ENCODE measurements around the gene PNP.
A peak's percentile ranks its signal among the peaks of the same experiment; 100 is the strongest.
"Not testable (repeated sequence)": the region's sequence is repeated elsewhere in the genome, so short reads cannot be mapped to it uniquely, and the experiment has no call there.

The PNP gene

DNA sequence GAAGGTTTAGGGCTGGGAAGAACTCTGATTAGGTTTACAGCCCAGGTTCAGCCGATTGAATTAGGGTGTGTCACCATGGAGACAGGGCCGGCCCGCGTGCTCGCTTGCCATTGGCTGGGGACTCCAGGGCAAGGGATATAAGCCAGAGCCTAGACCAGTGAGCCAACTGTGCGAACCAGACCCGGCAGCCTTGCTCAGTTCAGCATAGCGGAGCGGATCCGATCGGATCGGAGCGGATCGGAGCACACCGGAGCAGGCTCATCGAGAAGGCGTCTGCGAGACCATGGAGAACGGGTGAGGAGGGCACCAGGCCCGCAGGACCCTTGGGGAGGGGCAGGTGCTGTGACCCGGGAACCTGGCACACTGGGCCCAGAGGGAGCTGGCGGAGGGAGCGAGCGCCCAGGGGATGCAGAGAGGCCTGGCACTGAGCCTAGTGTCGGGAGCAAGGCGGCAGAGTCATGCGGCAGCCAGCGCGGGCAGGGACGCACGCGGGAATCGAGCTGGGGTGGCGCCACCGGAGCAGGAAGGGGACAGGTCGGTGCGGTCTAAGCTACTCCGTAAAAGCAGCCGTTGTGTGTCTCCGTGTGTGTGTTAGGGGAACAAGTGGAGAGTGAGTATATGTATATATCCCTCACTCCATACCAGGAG is at the start of gene PNP:
PNP (plus strand) TSS at position 165 of the 648 bp plus-strand sequence; CDS start at position 284, 119 bp downstream.
- DNase-seq (ENCODE audit: low read depth): peak; percentile 83

DNA sequence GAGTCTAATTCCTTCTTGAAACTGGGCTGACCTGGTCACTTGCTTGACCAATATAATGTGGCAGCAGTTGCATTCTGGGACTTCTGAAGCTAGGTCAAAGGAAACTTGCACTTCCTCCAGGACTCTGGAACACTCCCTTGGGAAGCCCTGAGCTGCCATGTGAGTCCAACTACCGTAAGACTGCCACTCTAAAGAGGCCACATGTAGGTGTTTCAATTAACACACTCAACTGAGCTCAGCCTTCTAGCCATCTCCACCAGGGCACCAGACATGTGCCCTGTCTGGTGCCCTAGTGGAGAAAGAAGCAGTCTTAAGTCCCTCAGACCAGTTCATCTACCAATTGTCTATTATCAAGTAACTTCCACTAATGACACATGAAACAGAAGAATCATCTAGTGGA is 49.8 kb upstream of the PNP start:
- DNase-seq (ENCODE audit: low read depth): no peak

DNA sequence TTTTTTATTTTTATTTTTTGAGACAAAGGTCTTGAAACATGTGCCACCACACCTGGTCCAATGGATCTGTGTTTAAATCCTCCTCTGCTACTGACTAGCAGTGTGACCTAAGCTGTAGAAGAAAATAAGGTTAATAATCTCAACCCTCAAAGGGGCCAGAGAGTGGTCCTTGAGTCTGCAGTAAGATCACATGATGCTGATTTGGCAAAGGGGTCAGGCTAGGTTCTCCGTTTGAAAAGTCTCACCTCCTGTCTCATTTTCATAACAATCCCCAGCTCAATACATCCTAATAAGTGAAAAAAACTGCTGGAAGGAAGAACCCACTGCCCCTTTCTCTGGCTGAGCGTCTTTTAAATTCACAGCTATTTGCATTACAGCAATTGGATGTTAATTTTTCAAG is 47.9 kb upstream of the PNP start:
- DNase-seq (ENCODE audit: low read depth): no peak

DNA sequence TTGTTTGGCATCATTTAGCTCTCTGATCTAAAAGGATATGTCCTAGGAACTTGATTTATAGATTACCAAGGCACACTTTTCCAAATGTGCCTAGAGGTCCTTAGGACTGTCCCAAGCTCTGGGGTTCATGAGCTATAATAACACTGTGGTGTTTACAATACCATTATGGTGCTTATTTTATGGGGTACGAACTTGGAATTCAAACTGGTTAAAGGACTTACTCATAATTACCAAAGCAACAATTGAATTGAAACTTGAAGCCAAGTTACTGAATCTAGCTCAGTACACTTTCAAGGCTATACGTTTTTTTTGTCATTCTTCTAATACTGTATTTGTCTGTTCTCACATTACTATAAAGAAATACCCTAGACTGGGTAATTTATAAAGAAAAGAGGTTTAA is 46.3 kb upstream of the PNP start:
- DNase-seq (ENCODE audit: low read depth): no peak

DNA sequence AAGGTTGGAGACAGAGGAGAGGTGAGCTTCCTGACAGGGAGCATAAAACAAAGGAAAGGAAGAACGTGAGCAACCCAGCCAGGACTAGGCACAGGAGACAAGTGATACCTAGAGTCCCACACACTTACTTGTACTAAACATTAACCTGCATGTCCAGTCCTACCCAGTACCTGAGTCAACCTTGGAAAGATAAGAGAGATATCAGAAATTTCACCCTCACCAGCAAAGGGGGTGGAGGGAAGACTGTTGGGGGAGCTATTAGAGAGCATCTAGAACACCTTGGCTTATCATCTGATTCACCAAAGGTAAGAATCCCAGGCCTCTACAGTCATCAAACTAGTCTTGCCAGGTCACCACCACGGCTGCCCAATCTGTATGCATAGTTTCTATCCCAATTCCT is 44.4 kb upstream of the PNP start:
- DNase-seq (ENCODE audit: low read depth): no peak

DNA sequence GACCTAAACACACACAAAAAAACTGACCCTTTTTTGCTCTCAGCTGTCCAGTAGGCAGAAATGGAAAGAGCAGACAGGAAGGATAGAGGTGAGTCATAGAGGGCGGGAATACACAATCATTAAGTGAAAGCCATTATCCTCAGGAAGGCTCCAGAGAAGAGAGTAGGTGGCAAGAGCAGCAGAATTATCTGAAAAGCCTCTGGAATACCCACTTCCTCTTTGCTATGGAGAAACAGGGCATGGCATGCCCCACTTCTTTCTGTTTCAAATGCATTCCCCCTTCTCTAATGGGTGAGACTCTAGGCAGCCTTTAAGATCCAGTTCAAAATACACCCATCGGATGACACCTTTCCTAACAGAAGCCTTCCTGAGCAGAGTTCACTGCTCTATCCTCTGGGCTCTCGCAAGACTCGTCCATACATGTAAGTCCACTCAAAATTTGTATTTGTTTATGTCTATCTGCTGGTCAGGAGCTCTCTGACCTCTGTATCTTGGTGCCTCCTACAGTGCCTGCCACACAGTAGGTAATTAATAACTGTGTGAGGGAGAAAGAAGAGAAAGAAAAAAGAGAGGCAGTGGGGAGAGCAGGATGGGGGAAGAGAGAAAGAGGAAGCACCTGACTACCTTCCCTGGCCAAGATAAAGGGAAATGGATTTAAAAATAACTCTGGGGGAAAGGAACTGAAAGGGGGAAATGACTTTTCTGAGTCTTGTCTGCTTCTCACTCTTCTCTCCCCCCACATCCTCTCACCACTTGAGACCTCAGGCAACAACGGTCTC is 41.8 kb upstream of the PNP start:
- peak; percentile 53 for DNase-seq (ENCODE audit: low read depth)

DNA sequence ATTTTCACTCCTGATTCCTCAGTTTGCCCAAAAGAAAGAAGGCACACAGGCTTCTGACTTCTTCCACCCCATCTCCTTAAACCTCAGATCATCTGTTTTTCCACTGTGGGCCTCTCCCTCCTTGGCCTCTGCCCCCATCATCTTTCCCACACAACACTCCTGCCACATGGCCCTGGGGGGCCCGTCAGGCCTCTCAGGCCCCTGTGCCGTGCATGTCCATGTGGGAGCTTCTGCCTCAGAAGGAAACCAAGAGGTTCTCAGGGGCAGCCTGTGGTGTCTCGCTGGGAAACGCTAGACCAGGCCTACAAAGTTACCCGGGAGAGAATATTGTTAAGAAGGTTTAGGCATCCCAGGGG is 41.2 kb upstream of the PNP start:
- DNase-seq (ENCODE audit: low read depth): no peak

DNA sequence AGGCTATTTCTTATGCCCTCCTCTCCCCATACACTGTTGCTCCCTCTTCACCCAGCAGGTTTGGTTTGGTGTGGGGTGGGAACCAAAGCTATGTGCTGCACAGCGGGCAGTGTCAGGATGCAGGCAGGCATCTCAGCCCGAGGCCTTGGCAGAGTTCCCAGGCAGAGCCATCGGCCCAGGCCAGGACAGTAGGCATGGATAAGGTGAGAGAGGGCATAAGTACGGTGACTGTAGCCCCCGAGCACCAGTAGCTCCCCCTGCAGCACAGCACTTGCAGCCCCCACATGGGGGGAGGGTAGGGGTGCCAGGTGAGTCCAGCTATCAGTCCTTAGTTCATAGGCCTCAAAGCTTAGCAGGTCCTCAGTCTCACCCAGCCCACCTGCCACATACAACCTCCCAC is 40.4 kb upstream of the PNP start:
- no peak for DNase-seq (ENCODE audit: low read depth)

DNA sequence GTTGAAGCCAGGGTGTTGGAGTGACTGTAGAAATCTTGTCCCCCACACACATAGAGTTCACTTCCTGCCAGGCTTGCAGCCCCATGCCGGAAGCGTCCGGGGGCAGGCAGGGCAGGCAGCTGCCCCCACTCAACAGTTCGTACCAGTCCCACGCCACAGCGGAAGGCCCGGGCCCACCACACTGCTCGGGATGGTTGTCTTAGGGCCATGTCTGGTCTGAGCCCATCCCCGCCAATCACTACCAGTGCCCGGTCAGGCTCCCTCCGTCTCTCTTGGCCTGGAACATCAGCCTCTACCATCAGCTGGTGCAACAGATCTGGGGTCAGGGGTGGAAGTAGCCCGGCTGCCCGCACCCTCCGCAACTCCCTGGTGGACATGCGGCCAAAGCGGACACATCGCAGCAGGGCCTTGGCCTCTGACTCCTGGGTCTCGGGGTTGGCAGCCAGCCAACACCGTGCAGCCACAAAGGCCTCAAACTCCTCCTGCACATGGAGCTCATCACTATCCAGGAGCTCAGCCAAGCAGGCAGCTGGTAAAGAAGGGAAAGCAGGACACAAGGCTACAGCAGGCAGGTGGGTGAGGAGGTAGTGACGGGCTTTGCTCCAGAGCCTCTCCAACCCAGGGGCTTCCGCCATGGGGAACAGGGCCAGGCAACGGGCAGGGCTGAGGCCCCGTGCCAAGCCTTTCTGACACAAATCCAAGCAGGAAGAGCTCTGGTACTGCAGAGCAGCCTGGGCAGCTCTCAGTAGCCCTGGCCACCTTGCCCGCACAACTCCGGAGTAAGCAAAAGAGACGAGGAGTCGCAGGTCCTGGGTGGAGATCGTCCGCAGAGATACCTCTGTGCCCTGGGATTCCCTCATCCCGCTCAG is 39.2 kb upstream of the PNP start:
- no peak for DNase-seq (ENCODE audit: low read depth)

DNA sequence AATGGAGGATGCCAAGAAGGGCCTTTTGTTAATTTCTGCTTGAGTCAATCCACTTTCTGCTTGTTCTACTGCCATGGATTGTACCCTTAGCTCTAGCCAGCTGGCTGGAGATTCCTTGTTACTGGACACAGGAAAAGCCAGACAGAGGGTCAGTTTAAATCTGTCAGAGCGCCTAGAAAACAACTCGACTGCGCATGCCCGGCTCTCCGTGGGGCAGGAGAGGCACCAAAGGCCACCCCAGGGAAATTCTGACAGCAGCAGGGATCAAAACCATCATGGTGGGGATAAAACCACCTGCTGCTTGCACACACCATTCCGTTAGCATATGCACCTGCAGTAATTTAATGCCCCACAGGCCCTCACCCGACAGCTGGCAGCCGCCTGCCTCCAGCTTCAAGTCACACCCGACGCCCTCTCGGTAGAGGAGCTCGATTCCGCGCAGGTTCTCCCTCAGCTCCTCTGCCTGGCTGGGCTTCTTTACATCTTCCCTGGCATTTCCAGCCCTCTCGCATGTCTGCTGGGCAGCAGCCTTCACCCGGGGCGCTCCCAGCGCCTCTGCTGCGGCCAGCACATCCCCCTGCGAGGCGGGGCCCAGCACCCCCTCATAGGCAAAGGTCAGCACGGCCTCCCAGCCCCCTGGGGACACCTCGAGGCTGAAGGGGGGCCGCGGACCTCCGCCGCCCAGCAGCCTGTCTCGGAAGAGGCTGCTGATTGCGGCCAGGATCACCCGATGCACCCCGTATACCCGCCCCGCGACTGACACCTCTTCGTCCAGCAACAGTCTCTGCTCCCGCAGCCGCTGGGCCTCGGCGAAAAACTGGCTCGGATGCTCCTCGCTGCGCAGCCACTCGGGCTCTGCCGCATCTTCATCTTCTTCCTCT is 34.3 kb upstream of the PNP start:
- DNase-seq (ENCODE audit: low read depth): no peak

DNA sequence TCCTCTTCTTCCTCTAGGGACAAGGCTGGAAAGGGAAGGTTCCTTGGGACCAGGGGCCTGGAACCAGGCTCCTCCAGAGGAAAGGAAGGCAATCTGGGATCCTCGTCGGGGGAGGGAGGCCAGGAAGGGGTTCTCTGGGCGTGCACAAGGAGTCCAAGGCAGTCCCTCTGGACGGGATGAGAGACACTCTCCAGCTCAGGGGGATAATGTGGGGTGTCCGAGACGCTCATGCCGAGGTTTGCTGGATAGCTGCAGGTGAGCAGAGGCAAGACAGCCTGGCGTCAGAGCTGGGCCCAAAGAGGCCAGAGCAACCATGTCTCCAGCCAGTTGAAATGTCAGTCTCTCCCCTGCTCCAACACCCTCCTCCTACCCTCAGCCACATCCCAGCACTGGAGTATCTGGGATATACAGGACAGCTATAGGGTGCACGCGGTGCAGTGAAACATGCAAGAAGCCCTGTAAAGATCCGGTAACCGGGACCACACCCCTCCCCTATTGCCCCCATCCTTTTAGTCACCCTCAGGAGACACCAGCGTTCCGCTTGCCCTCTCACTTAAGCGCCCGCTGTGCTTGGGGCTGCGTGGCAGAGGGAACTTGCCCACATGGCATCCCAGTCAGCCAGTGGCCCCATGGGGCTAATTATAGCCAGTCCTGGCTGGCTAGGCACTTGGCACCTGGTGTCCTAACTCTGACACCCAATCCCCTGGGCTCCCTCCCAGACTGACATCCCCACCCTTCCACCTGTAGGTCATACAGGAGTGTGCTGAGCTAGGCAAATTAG is 33.4 kb upstream of the PNP start, which contains the start of gene KLHL33:
KLHL33 (minus strand) TSS at position 585 of the 781 bp plus-strand sequence; CDS start at position 230, 355 bp downstream.
- no peak for DNase-seq (ENCODE audit: low read depth)

DNA sequence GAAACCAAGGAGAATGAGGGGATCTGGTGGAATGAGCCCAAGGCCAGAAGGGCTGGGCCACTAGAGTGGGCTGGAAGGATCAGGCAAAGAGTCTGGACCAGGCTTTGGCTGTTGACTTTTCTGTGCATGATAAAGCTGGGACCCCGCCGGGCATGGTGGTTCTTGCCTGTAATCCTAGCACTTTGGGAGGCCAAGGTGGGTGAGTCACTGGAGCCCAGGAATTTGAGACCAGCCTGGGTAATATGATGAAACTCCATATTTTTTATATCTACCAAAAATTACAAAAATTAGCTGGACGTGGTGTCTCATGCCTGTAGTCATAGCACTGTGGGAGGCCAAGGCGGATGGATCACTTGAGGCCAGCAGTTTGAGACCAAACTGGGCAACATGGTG is 32.8 kb upstream of the PNP start:
- peak; percentile 69 for DNase-seq (ENCODE audit: low read depth)

DNA sequence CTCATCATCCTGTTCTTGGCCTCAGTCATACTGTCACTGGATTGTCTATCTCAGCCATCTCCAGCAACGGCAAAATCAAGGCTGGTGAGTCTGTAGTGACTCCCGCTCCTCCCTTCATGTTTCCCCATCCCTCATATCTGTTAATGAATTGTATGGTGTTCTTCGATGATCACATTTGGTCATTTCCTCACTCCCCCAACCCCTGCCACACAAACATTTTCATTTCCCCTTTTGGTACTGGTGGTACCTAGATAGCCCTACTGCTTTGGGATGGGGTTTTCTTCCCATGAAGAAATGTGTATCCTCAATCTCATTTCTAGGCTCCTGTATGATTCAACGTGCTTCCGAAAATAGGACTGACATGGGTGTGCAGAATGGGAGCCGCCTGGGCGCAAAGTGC is 30.5 kb upstream of the PNP start:
- DNase-seq (ENCODE audit: low read depth): no peak

DNA sequence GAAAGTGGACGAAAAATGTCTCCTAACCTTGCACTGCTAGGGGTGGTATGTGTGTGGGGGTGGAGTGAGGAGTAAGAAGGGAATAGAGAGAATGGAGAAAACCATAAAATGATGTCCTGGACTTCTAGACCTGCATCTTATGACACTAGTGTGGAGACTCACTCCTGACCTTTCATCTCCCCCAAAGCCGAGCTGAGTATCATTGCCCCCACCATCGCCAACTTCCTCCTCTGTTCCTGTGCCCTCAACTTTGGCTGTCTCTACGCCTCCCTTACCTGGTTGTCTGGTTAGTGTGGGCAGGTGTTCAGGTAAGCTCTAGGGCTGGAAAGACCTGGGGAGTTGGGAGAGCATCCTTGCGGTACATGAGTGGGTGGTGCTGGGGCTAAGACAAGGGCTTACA is 28.7 kb upstream of the PNP start:
- no peak for DNase-seq (ENCODE audit: low read depth)

DNA sequence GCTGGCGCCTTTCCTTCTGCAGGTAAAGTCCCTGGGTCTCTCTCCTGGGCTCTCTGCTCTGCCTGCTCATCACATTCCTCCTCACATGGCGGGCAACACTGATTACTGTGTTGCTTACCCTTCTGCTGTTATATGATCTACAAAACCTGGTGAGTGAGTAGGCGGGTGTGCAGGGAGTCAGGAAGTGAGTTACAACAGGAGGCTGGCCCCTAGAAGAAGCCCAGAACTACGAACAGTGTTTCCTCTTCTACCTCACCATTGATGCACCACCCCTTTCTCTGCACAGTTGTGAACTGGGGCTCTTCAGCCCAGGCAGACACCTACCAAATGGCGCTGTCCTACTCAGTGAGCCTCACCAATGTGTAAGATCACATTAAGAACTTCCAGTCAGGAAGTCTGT is 28.3 kb upstream of the PNP start:
- DNase-seq (ENCODE audit: low read depth): no peak

DNA sequence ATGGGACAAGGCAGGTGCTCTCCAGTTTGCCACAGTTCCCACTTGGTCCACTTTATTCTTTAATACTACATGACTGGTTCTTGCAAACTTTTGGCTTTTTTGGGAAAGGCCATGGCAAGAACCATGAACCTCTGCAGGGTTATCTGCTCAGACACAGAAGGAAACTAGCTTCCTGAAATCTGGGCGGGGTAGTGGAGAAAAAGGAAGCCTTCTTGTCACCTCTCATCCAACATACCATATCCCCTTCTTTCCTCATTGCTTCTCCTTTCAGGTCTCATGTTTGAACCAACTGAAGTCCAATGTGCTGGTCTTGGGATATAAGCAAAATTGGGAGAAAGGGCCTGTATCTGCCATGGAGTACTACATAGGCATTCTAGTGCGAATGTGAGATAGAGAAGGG is 27.7 kb upstream of the PNP start:
- DNase-seq (ENCODE audit: low read depth): no peak

DNA sequence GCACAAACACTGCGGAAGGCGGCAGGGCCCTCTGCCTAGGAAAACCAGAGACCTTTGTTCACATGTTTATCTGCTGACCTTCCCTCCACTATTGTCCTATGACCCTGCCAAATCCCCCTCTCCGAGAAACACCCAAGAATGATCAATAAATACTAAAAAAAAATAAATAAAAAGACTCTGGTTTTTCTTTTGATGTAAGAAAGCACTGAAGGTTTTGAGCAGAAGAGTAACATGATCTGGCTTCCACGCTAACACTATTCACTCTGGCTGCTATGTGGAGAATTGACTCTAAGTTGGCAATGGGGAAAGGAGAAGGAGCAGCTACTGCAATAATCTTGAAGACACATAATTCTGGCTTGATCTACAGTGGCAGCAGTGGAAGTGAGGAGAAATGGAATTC is 25.6 kb upstream of the PNP start:
- not testable (repeated sequence) for DNase-seq (ENCODE audit: low read depth)

DNA sequence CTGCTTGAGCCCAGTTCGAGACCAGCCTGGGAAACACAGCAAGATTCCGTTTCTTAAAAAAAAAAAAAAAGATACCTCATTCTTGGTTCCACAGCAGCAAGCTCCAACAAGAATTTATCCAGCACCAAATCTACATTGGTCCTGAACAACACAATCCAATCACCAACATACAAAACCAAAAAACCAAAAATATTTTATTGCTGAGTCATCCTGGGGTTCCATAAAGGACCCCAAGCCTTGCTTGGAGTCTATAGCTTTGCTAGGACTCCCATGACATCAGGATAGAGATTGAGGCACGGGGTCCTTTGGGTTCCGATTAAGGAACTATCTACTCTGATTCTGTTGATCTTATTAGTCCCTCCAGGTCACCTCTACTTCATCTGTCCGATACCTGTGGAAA is 22.3 kb upstream of the PNP start:
- no peak for DNase-seq (ENCODE audit: low read depth)

DNA sequence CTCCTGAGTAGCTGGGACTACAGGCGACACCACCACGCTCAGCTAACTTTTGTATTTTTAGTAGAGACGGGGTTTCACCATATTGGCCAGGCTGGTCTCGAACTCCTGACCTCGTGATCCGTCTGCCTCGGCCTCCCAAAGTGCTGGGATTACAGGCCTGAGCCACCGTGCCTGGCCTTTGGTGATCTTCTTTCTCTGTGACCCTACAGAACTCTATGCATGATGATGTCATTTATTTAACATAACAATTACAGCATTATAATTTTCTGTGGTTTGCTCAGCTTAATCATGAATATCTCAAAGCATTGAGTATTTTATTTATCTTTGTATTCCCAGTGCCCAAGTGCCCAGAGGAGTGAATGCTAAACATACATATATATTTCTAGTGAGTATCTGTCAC is 16.4 kb upstream of the PNP start:
- DNase-seq (ENCODE audit: low read depth): not testable (repeated sequence)

DNA sequence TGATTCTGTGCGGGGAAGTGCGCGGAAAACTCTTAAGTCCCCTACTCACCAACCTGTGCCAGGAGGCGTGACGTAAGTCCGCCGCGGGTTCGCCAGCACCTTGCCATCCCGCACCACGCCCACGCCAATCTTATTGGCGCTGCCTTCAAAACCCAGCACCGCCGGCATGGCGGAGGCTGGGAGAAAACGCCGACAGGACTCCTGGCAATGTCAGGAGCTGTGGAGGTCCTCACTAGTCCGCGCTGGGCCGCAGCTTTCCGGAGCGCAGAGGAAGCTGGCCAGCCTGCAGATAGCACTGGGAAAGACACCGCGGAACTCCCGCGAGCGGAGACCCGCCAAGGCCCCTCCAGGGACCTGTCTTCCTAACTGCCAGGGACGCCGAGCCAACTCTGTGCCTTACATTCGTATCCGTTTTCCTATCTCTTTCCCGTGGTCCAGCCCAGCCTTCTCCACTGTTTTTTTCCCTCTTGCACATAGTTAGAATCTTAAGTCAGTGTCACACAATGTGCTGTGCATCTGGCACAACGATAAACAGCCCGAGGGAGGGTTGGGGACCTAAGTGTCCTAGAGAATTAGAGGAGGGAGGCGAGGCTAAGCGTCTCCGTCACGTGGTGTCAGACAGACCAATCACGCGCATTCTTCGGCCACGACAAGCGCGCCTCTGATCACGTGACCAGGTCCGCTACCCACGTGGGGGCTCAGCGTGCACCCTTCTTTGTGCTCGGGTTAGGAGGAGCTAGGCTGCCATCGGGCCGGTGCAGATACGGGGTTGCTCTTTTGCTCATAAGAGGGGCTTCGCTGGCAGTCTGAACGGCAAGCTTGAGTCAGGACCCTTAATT is 14.5 kb upstream of the PNP start, which contains the start of the genes APEX1 and OSGEP:
APEX1 (plus strand) TSS at position 711 of the 839 bp plus-strand sequence. CDS start 420 bp downstream, outside the sequence.
OSGEP (minus strand) TSS at position 297 of the 839 bp plus-strand sequence; CDS start at position 168, 129 bp downstream.
- DNase-seq (ENCODE audit: low read depth): peak; percentile 98
